Adrenal gland (tissue), 5 donors: ENCODE measurements around the gene TPRN.

Experiments
- CTCF ChIP-seq, 6 experiments: fragments of 450-650 bp in 4 of 6; fragments of 200-600 bp in 2 of 6; sonication (generic) in 1 of 6; IDR thresholded peaks; 1 replicate in 5 of 6; 2 replicates in 1 of 6; pipeline versions ENCODE4 v1.5.1 to v1.8.0; 2016 to 2021; ENCODE audit warnings: antibody characterized with exemption in 6 of 6, mild to moderate bottlenecking in 2 of 6, moderate library complexity in 1 of 6
- POLR2A ChIP-seq, 2 donors: fragments of 450-650 bp; IDR thresholded peaks; one replicate each; pipeline ENCODE4 v1.6.1; 2017; ENCODE audit warnings: antibody characterized with exemption in 2 of 2, mild to moderate bottlenecking in 2 of 2, moderate library complexity in 1 of 2
- donor health status: DM: no; HTN: no; CAD: no.

GRCh38 chr9:137193771-137194170 is 6.8 kb downstream of the TPRN start:
- no peak for TF ChIP-seq POLR2A (IDR thresholded peaks at IDR 0.05)
- TF ChIP-seq CTCF (IDR thresholded peaks at IDR 0.05), result no peak
